ENCODE results near the gene FAM151B. TPM values are rescaled to one million over a fixed set of nuclear protein-coding genes. Genes with fewer than 3 reads are reported as not detected.

The FAM151B gene
- total and polyA plus RNA-seq, 9 of the 15 experiments (the other 6 are each of a cell fraction or from before 2014, with no cell fraction given), result 0.10 to 0.46 (median 0.22) TPM; not detected in 2

GRCh38 chr5:80573062-80573461 is 85.2 kb downstream of the FAM151B start (continued):
- TF ChIP-seq CTCF (IDR thresholded peaks at IDR 0.05 in 2 of 3, conservative IDR thresholded peaks at IDR 0.05 in 1 of 3; ENCODE audit: insufficient read depth in 2 of 3, low read depth in 1 of 3, low read length in 3 of 3) (no peak), DEAF1 (CRISPR knock-in tag; IDR thresholded peaks at IDR 0.05) (no peak), ZNF79 (CRISPR knock-in tag; IDR thresholded peaks at IDR 0.05; ENCODE audit: low read depth) (no peak)

- no peaks in the 10 kb centered on the region for H4K20me1 ChIP-seq (replicated peaks; ENCODE audit: control insufficient read depth, insufficient read depth, low read length)
- DNase-seq (ENCODE audit: extremely low read depth in 1 of 4, low spot score in 3 of 4) (no peak), ATAC-seq (no peak), FAIRE-seq (no peak)
- no peak overlapping the region for H3K4me2 ChIP-seq (ENCODE audit: insufficient read depth, low read length)
- H3K9me3 ChIP-seq (replicated peaks; ENCODE audit: control insufficient read depth, insufficient read depth, low read depth, low read length), result no peaks in the 10 kb centered on the region
- no peaks in the 10 kb centered on the region for H3K36me3 ChIP-seq (ENCODE audit: control insufficient read depth, insufficient read depth, low read length)
- POLR2A ChIA-PET, result no interaction called here
- H3K4me3 ChIP-seq, result no peak overlapping the region
- no TSS peak for BruUV-seq (replicated peaks)
- H3K27me3 ChIP-seq (ENCODE audit: control insufficient read depth in 2 of 2, insufficient read depth in 2 of 2, low read length in 2 of 2), result peaks cover 13 to 32% of the 10 kb centered on the region in 2 experiments; a peak in 4 of 5 replicates
- WGBS (ENCODE audit: insufficient coverage, low coverage, missing lambda C conversion rate), result 0% methylated on average over 3 of the region's 5 CpGs
- no peak overlapping the region for H3K9ac ChIP-seq (ENCODE audit: insufficient read depth in 1 of 2, low read depth in 2 of 2, low read length in 2 of 2)
- TF ChIP-seq ZNF436 (CRISPR knock-in tag; IDR thresholded peaks at IDR 0.05), result no peak
- no peak for TF ChIP-seq MTF1 (CRISPR knock-in tag; IDR thresholded peaks at IDR 0.05; ENCODE audit: borderline replicate concordance)
- TF ChIP-seq ZNF609 (CRISPR knock-in tag; IDR thresholded peaks at IDR 0.05; ENCODE audit: borderline replicate concordance), result no peak
- no peak for TF ChIP-seq BRD9 (IDR thresholded peaks at IDR 0.05; ENCODE audit: low read depth, partially characterized antibody)
- TF ChIP-seq NKRF (IDR thresholded peaks at IDR 0.05; ENCODE audit: borderline replicate concordance), result no peak
- intact Hi-C loops (cut with micrococcal nuclease) (no loop called here), in situ Hi-C loops (cut with MboI) (no loop called here)
- CTCF ChIA-PET (ENCODE audit: low intra/inter-chr PET ratio), result no interaction called here
- H3K79me2 ChIP-seq (ENCODE audit: control insufficient read depth, insufficient read depth, low read length), result no peaks in the 10 kb centered on the region
- no peaks in the 10 kb centered on the region for H3K9me1 ChIP-seq (ENCODE audit: control insufficient read depth, insufficient read depth, low read length)
- H3K27ac ChIP-seq (ENCODE audit: extremely low read depth, low read depth, low read length), result no peak overlapping the region
- H3K4me1 ChIP-seq (replicated peaks in 1 of 2; ENCODE audit: control insufficient read depth in 2 of 2, insufficient read depth in 2 of 2, low read length in 2 of 2), result no peaks in the 10 kb centered on the region
- H2AFZ ChIP-seq (ENCODE audit: low read depth, low read length), result no peak overlapping the region
These were observed 88.5 kb downstream of the FAM151B start for GRCh38 chr5:80576383-80576782.
